GM19452 (cell line): ENCODE measurements around the gene FGGY.
"Not testable (repeated sequence)": the region's sequence is repeated elsewhere in the genome, so short reads cannot be mapped to it uniquely, and the experiment has no call there.

Source experiments
- ATAC-seq: cut with Tn5 transposase; IDR thresholded peaks from one replicate; pipeline ENCODE4 v1.9.1; 2021; ENCODE audit not compliant: unreplicated experiment

Gene FGGY

DNA sequence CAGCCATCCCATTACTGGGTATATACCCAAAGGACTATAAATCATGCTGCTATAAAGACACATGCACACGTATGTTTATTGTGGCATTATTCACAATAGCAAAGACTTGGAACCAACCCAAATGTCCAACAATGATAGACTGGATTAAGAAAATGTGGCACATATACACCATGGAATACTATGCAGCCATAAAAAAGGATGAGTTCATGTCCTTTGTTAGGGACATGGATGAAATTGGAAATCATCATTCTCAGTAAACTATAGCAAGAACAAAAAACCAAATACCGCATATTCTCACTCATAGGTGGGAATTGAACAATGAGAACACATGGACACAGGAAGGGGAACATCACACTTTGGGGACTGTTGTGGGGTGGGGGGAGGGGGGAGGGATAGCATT, 241.6 kb downstream of the FGGY start:
- ATAC-seq: not testable (repeated sequence)

DNA sequence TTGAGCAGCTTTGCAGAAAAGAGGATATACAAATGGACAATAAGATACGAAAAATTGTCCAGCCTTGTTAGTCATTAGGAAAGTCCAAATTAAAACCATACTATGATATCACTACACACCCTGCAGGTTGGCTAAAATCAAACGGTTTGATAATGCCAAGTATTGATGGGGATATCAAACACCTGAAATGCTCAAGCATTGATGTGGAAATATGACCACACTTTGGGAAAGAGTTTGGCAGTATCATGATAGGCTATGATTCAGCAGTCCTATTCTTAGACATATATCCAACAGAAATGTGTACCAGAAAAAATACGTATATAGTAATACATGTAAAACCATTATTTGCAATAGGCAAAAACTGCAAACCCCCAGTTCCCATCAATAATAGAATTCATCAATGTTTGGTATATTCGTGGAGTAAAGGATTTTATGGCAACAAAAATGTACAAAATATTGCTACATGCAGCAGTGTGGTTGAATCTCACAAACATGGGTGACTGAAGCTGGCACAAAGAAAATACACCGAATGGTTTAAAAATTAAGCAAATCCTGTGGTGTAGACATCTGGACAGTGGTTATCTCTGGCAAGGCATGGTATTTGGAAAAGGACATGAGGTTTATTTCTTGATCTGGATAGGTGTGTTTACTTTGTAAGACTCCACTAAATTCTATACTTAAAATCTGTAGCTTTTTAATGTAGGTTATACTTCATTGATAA, 243.2 kb downstream of the FGGY start:
- no peak for ATAC-seq

DNA sequence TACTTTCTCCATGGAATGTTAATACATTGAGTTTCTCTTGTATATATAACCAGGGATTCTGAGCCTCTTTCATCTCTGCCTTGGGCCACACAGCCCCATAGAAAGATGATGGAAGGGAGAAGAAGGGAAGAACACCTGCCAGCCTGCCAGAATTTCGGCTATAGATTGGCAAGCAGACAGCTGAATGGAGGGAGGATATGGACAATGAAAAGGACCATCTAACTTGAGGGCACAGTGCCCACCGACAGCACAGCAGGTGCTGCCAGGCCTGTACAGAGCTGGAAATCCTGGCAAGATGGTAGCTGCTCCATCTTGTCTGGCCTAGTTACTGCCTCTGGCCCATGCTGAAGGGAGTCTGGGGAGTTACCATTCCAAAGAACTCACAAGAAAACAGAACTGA, 244.3 kb downstream of the FGGY start:
- ATAC-seq: no peak

DNA sequence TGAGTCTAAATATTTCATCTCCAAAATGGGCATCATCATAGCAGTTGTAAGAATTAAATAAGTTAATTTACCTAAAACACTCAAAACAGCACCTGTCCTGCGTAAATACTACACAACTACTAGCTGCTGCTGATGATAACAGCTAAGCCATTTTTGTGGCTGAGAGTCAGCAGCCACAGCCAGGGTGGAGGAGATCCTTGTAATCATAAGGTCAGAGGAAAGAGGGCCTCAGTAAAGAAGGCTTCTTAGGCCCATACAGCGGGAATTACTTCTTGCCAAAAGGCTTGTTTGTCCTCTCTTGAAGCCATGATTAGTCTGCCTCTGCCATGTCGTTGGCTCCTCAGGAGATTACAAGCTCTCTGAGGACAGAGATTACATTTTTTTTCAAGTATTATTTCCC, 245.0 kb downstream of the FGGY start:
- no peak for ATAC-seq

DNA sequence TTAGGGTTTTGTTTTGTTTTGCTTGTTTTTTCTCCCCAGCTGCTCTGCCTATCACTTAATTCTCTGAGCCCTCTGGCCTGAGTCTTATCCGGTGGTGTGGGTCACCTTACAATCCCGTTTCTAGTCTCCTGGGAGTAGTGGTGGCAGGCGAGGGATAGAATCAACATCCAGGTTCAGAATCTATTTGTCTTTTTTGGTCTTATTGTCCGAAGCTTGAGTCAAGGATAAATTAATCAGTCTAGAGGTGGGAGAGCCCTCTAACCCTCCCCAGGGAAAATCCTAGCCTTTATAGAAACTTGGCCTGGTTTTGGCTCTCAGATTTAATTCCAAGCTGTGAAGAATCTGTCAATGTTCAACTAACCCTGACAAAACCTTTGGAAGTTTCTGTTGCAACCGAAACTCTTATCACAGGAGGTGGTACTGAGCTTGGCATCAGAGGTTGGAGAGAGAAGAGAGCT, 246.3 kb downstream of the FGGY start:
- no peak for ATAC-seq

DNA sequence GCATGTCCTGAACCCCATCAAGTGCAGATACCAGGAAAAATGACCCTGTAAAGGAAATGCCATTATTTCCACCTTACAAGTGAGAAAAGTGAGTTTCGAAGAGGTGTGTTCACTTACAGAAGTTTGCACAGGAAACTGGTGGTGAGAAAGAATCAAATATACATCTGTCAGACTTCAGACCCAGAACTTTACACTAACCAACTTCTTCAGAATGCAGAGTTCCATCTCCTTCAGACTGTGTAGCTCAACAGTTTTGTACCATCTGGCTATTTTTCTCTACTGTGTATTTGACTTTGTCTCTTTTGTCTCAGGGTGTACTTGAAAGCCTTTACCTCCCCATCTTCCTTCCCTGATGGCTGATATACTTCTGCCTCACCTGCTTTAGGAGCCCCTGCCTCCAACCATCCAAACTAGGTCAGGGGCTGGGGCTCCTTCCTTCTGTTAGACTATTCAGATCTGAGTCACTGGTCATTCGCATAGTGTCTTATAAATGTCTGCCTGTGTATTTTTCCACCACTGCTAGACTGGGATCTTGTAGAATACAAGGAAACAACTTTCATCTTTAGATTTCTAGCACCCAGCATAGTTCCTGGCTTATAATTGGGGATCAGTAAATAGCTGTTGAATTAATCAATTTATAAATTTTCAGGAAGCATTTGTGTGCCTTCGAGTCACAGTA, 247.9 kb downstream of the FGGY start:
- ATAC-seq: no peak

DNA sequence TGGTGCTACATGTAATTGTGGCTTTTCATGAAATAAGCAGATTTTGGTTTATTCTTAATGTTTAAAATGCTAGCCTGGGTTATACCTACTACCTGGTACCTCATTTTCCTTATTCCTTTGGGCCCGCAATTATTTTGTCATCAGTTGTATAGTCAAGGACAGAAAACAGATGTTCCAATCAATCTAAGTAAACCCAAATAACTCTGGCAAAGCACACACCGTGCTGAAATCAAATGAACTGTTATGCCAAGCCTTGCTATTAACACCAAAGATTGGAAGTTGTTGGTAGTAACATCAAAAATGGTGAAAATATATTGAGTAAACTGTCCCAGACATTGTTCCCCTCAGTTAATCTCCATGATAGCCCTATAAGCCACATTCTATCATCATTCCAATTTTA, 248.9 kb downstream of the FGGY start:
- ATAC-seq: no peak

DNA sequence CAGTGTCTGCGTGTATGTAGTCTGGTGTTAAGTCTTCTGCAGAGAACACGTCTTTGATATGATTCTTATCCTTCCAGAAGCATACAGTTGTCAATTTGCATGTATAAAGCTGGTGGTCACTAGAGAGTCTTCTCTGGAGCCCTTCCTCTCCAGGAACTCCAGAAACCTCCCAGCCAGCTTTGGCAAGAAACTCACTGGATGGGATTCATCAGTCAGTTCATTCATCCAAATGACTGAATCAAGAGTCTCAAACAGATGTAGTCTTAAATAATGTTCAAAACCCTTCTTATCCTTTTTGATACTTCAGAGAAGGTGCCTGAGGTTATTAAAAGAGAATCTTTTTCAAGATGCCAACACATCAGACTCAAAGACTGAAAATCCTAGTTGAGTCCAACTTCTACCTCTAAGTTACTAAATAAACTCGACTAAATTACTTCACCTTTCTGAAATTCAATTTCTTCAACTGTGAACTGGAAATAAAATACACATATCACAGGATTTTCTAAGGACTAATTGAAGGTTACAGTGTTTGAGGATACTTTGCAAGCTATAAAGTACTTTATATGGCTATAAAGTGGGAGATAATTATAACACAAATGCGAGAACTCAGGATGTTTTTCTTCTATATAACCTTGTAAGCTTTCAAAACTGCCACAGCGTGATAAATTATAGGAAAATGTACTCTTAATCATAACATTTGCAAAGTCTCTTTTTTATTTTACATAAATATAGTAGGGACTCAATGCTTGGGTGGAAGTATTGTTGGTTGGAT, 252.4 kb downstream of the FGGY start:
- no peak for ATAC-seq

DNA sequence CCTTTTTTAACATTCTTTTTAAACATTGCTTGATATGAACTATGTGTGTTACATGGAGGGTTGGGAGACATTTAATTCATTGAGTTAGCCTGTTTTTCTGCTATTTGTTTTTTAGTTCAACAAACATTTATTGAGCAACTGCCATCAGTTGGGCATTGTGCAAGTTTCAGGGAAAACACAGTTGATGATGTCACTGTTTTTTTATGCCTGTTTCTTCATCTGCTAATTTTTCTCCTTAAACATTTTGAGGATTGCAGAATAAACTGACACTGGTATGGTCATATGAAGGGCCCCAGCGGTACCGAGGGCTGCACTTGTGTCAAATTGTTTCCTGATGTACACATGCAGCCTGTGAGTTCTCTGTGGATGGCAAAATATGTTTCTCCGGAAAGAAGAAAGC, 253.0 kb downstream of the FGGY start:
- ATAC-seq: no peak

DNA sequence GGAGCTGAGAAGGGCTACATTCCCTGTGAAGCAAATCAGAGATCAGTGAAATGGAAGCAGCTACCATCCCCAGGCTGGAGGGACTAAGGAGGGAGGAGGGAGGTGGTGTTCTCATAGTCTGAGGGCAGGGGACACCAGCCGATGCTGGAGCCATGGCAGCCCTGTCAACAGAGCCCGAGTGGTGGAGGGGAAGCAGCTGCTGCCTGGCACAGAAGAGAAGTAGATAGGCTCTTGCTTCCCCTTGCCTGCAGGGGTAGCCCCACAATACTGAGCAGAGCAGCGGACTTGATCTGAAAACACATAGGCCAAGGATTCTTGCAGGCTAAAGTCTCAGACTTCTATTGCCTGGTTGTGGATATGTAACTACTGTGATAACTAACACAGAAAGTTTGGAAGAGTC, 255.1 kb downstream of the FGGY start:
- no peak for ATAC-seq

DNA sequence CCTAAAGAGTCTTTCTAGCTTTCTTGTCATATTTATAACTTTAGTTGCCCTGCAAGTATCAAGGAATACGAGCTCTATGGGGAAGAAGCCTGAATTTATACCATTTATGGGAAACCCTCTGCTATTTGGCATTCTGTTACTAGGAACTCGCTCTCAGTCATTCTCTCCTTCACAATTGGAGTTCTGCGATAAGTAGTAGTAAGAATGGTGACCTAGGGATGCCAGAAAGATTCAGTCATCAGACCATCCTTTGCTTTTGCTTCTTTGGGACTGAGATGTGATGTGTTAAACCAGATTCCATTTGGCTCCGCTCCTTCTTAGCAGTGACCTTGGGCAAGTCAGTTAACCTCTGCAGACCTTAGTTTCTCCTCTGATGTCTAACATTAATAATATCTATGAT, 256.5 kb downstream of the FGGY start:
- ATAC-seq: no peak

DNA sequence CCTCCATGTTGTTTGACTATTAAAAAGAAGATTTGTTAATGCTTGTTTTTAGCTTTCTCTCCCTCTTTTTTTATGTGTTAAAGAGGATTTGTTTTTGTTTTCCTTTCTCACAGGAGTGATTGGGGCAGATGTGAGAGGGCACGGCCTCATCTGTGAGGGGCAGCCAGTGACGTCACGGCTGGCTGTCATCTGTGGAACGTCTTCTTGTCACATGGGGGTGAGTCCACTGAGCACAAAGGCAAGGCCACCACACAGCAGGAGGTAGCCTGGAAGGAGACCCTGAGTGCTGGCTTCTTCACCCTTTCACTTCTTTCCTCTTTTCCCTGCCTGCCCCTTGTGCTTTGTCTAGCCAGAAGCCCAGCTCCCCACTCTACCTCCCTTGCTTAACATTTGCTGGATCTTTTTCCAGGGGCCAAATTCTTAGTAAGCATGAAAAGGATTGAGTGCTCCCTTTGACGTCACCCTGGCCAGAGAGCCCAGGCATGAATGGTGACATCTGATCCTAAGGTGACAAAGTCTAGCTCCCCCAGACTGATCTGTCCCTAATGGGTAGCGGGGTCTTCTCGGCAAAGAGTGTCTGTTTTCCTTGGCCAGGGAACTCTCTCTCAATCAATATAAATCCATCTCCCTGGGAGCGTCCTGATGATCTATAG, 257.2 kb downstream of the FGGY start:
- no peak for ATAC-seq

DNA sequence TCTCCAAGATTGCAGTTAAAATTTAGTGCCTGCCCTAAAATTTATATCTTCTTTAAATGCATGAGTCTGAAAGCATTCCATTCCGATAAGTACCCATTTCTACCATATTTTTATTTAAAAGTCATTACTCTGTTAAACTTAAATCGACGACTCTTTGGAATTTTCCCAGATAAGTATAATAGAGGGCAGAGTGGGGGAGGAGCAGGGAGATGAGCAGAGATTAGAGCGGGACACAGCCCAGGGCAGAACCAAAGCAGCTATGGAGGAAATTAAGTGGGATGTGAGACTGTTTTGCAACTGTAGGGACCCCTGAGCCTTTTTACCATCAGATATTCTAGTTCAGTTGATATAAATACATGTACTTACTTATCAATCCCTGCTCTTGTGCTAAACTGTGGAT, 257.9 kb downstream of the FGGY start:
- no peak for ATAC-seq

DNA sequence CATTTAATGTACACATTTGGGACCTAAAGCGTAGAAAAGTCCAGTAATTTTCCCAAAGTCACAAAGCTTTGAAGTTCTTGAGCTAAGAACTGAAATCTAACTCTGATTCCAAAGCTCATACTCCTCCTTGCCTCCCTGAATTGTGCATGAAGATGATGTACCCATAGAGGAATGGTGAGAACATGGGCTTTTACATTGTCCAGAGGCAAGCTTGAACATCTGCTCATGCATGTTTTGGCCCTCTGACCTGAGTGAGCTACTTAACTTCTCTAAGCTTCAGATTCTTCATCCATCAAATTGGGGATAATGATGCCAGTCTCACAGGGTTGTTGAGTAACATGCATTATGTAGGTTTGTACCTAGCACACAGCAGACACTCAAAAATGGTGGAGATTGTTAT, 259.5 kb downstream of the FGGY start:
- no peak for ATAC-seq

DNA sequence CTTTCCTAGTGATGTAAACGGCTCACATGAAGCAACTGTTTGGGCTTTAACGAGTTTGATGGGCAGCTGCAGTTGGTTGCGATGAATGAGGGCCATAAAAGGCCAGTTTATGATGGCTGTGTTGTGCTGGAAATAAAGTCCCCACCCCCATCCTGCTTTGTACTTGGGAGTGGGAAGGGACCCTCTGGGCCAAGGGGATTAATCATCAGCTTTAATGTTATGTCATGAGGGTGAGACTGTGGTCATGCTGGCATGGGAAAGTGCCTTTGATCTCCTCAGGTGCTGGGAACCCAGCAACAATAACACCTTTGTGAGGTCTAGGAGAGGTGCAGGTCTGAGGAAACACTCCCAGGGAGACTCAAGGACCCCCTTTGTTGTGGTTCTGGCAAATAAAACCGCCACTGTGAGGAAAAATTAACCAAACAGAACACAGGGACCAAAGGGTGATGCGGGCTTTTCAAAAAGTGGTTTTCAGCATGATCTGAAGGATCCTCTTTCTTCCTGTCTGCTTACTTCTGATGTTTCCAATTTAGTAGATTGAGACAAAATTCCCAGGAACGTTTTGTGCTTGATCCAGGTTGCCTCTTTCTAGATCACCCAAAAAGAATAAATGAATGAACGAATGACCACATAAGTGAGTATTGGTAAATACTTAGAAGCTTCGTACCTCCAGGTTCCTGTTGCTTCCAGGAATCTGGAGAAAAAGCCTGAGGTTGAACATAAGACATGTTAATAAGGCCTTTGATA, 260.1 kb downstream of the FGGY start:
- no peak for ATAC-seq

DNA sequence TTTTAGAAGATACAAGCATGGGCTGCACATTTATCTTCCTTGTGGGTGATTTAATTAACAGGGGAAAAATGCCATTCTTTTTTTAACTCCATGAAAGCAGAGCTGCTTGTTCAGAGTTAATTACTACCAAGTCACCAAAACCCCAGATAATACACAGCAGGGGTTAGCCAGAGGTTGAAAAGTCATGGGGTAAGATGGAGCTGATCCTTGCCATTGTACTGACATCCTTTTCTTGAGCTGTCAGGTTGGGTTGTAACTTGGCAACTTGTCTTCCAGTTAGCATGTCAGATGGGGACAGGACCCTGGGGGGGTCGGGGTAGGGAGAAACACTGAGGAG, 260.6 kb downstream of the FGGY start:
- no peak for ATAC-seq

DNA sequence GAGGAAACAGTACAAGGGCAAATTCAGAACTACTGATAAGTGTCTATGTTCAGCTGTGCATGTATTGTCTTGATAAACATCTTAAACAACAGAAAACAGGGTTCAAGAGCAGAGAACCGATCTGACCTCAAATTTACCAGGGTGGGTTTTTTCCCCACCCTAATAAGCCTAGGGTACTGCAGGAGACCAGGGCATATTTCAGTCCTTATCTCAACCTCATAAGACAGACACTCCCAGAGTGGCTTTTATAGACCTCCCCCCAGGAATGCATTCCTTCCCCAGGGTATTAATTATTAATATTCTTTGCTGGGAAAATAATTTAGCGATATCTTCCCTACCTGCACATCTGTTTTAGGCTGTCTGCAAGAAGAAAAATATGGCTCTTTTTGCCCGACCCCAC, 261.7 kb downstream of the FGGY start:
- ATAC-seq: not testable (repeated sequence)

DNA sequence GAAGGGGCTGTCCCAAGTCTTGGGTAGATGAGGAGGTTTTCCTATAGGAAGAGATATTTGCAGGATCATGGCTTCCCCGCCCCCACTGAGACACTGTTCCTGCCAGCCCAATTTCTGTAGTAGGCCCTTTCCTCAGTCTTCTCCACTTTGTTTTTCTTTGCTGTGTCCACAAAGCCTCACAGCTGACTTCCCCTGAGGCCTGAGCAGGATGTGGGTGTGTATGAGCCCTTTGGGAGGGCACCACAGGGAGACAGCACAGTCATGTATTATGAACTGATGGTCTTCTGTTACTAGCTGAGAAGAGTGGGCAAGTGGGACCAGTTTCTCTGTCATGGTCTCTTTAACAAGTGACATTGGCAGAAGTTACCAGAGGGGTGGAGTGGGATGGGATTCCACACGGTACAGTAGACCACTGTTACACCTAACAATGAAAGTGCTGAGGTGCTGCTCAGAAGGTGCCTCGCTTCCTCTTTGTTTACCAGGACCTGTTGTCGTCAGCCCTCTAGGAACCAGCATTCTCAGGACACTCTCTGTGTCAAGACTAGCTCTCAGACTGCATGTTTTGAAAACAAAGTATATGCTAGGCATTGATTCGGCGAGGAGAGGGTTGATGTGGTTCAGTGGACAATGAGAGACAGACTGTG, 264.0 kb downstream of the FGGY start:
- peak; percentile 79 for ATAC-seq

DNA sequence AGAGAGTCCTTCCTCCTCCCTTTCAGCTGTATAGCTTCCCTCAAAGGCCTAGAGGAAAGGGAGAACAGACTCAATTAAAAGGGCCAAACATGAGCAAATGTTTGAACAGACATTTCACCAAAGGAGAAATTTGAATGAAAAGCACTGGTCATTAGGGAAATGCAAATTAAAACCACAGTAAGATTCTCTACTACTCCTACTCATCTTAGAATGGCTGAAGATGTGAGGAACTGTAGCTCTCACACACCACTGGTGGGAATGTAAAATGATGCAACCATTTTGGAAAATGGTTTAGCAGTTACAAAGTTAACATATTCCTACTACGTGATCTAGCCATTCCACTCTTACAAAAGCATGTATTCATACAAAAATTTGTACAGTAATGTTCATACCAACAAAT, 264.9 kb downstream of the FGGY start:
- ATAC-seq: peak; percentile 42

DNA sequence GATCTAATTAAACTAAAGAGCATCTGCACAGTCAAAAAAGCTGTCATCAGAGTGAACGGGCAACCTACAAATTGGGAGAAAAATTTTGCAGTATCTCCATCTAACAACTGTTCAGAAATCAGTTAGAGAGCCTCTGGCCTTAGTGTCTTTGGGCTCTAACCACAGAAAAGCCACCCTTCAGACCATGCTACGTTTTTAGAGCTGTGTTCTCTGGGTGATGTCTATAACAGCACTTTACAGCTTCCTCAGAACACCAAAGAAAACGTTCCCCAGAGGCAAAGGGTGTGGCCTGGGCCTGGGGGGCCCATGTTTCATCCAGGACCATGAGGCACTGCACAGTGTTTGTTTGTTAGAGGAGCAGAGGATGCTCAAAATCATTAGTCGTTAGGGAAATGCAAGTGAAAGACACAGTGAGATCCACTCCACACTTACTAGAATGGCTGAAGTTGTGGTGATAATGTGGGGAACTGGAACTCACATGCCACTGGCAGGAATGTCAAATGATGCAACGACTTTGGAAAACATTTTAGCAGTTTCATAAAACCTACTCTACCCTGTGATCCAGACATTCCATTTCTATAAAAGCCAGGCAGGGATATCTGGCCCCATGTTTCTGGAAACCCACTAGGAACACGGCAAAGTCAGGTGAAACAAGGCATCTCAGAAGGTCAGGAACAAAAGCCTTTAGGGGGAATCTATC, 267.4 kb downstream of the FGGY start:
- no peak for ATAC-seq
